Measurements from ENCODE around the gene IFNK. TPM values are rescaled to one million over a fixed set of nuclear protein-coding genes. Genes with fewer than 3 reads are reported as not detected.

IFNK gene
- total RNA-seq, 1 donor from 2014 or later, result not detected

DNA sequence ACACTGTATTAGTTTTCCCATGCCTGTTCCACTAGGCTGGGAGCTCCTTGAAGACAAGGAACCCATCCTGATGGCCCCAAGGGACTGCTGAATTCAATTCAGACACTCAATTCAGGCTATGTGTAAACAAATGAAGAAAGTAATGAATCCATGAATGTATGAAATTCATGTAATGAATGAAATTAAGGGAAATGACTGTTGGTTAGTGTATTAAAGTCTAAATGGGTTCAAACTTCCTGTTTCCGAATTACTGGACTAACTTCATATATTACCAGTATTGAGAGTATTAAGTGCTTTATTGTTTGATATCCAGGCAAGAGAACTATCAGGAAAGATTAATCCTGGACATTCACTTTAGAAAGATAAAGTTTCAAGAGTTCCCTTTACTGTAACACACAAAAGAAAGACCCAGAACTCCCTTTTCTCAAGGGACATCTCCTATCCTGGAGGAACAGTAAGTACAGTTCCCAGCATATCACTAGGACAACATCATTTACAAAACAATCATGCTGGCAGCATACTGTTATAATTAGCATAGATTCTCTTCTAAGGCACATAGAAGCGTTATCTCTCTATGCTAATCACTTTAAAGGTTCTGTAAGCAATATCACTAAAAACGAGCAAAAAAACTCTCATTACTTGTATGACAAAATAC lies 28.5 kb upstream of the IFNK start:
- Histone ChIP-seq H3K79me2 (ENCODE audit: insufficient read depth, low read length) (no peaks in the 10 kb centered on the region), H3K9ac (ENCODE audit: low read length) (no peak overlapping the region), H2AFZ (ENCODE audit: low read depth, low read length) (no peak overlapping the region), H3K4me2 (ENCODE audit: low read length) (no peak overlapping the region), H3K4me1 (ENCODE audit: insufficient read depth, low read length) (peaks cover 3% of the 10 kb centered on the region), H3K27me3 (ENCODE audit: insufficient read depth, low read length) (no peaks in the 10 kb centered on the region), H3K36me3 (ENCODE audit: insufficient read depth, low read length) (no peaks in the 10 kb centered on the region), H3K27ac (ENCODE audit: low read depth, low read length) (no peak overlapping the region), H3K4me3 (ENCODE audit: insufficient read depth, low read depth, low read length) (no peak overlapping the region), H4K20me1 (ENCODE audit: insufficient read depth, low read length) (no peaks in the 10 kb centered on the region), H3K9me3 (ENCODE audit: insufficient read depth, low read depth, low read length) (no peaks in the 10 kb centered on the region)
- no peak for TF ChIP-seq EZH2 (IDR thresholded peaks at IDR 0.05; ENCODE audit: insufficient read depth, low read length)
- TF ChIP-seq CTCF (IDR thresholded peaks at IDR 0.05; ENCODE audit: insufficient read depth, low read depth, low read length), result no peak
- Mint-ChIP-seq H3K27me3 (ENCODE audit: low read depth, unreplicated experiment) (no peaks in the 10 kb centered on the region), H3K27ac (ENCODE audit: unreplicated experiment) (no peak overlapping the region), H3K36me3 (ENCODE audit: low read depth, unreplicated experiment) (no peaks in the 10 kb centered on the region), H3K4me1 (ENCODE audit: low read depth, unreplicated experiment) (peaks cover 29% of the 10 kb centered on the region), H3K9me3 (ENCODE audit: unreplicated experiment) (peaks cover 1% of the 10 kb centered on the region), H3K4me3 (ENCODE audit: unreplicated experiment) (no peak overlapping the region)
- DNase-seq (ENCODE audit: low read depth) (no peak), FAIRE-seq (no peak)

GRCh38 chr9:27496135-27496504 lies 28.0 kb upstream of the IFNK start:
- no peak for DNase-seq (ENCODE audit: low read depth)
- H4K20me1 ChIP-seq (ENCODE audit: insufficient read depth, low read length), result no peaks in the 10 kb centered on the region
- H2AFZ ChIP-seq (ENCODE audit: low read depth, low read length), result no peak overlapping the region
- TF ChIP-seq CTCF (IDR thresholded peaks at IDR 0.05; ENCODE audit: insufficient read depth, low read depth, low read length) (no peak), EZH2 (IDR thresholded peaks at IDR 0.05; ENCODE audit: insufficient read depth, low read length) (no peak)
- peaks cover 3% of the 10 kb centered on the region for H3K4me1 ChIP-seq (ENCODE audit: insufficient read depth, low read length)
- no peaks in the 10 kb centered on the region for H3K36me3 Mint-ChIP-seq (ENCODE audit: low read depth, unreplicated experiment)
- H3K27ac Mint-ChIP-seq (ENCODE audit: unreplicated experiment), result no peak overlapping the region
- no peak overlapping the region for H3K4me2 ChIP-seq (ENCODE audit: low read length)
- H3K79me2 ChIP-seq (ENCODE audit: insufficient read depth, low read length), result no peaks in the 10 kb centered on the region
- H3K27ac ChIP-seq (ENCODE audit: low read depth, low read length), result no peak overlapping the region
- H3K36me3 ChIP-seq (ENCODE audit: insufficient read depth, low read length), result no peaks in the 10 kb centered on the region
- no peak overlapping the region for H3K4me3 ChIP-seq (ENCODE audit: insufficient read depth, low read depth, low read length)
- no peak overlapping the region for H3K9ac ChIP-seq (ENCODE audit: low read length)
- H3K27me3 Mint-ChIP-seq (ENCODE audit: low read depth, unreplicated experiment), result no peaks in the 10 kb centered on the region
- no peak for FAIRE-seq
- H3K27me3 ChIP-seq (ENCODE audit: insufficient read depth, low read length), result no peaks in the 10 kb centered on the region
- peaks cover 4% of the 10 kb centered on the region for H3K9me3 Mint-ChIP-seq (ENCODE audit: unreplicated experiment)
- no peak overlapping the region for H3K4me3 Mint-ChIP-seq (ENCODE audit: unreplicated experiment)
- H3K4me1 Mint-ChIP-seq (ENCODE audit: low read depth, unreplicated experiment), result peaks cover 29% of the 10 kb centered on the region
- H3K9me3 ChIP-seq (ENCODE audit: insufficient read depth, low read depth, low read length), result no peaks in the 10 kb centered on the region

DNA sequence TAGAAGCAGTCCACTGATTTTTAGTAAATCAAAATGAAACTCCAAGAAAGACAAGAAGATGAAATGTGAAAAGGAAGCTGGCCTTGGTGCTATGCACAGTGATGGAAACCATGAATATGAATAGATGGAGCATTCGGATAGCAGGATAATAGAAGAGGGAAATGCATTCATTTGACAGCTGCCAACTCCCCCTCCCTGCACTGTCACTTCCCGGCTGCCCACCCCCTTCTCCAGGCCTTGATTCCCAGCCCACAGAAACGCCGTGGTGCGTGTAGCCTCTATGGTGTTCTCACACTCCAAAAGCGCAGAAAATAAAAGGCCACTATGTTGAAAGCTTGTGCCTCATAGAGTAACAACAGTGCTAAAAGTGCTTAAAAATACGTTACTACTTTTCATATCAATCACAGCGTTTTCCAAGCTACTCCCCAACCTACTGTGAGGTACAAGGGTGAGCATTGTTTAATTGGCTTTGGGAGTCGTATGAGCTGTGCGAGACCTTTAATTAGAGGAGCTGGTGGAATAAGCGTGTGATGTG lies 26.1 kb upstream of the IFNK start:
- Histone ChIP-seq H3K4me2 (ENCODE audit: low read length) (peak overlapping the region; percentile 38), H4K20me1 (ENCODE audit: insufficient read depth, low read length) (no peaks in the 10 kb centered on the region), H3K9ac (ENCODE audit: low read length) (no peak overlapping the region), H3K4me1 (ENCODE audit: insufficient read depth, low read length) (peaks cover 3% of the 10 kb centered on the region), H3K79me2 (ENCODE audit: insufficient read depth, low read length) (no peaks in the 10 kb centered on the region), H2AFZ (ENCODE audit: low read depth, low read length) (no peak overlapping the region), H3K27me3 (ENCODE audit: insufficient read depth, low read length) (no peaks in the 10 kb centered on the region), H3K9me3 (ENCODE audit: insufficient read depth, low read depth, low read length) (no peaks in the 10 kb centered on the region), H3K4me3 (ENCODE audit: insufficient read depth, low read depth, low read length) (no peak overlapping the region), H3K27ac (ENCODE audit: low read depth, low read length) (no peak overlapping the region), H3K36me3 (ENCODE audit: insufficient read depth, low read length) (no peaks in the 10 kb centered on the region)
- FAIRE-seq (no peak), DNase-seq (ENCODE audit: low read depth) (no peak)
- H3K4me1 Mint-ChIP-seq (ENCODE audit: low read depth, unreplicated experiment), result peaks cover 29% of the 10 kb centered on the region
- H3K9me3 Mint-ChIP-seq (ENCODE audit: unreplicated experiment), result peaks cover 3% of the 10 kb centered on the region
- no peak overlapping the region for H3K4me3 Mint-ChIP-seq (ENCODE audit: unreplicated experiment)
- no peaks in the 10 kb centered on the region for H3K27me3 Mint-ChIP-seq (ENCODE audit: low read depth, unreplicated experiment)
- TF ChIP-seq CTCF (IDR thresholded peaks at IDR 0.05; ENCODE audit: insufficient read depth, low read depth, low read length) (no peak), EZH2 (IDR thresholded peaks at IDR 0.05; ENCODE audit: insufficient read depth, low read length) (no peak)
- no peaks in the 10 kb centered on the region for H3K36me3 Mint-ChIP-seq (ENCODE audit: low read depth, unreplicated experiment)
- peak overlapping the region; percentile 44 for H3K27ac Mint-ChIP-seq (ENCODE audit: unreplicated experiment)

Measured in astrocyte (in vitro differentiated cells and primary cell).